GM12891 (cell line): Measurements from ENCODE around the gene TLR9.

Source experiments
- POLR2A ChIP-seq: IDR thresholded peaks from 2 replicates; pipeline ENCODE4 v1.6.1; 2011; ENCODE audit warnings: low read depth, low read length, control low read depth
- POLR2AphosphoS5 ChIP-seq: IDR thresholded peaks from 2 replicates; pipeline ENCODE4 v1.6.1; 2011; ENCODE audit warnings: low read depth, low read length, control low read depth
- POU2F2 ChIP-seq: IDR thresholded peaks from 2 replicates; pipeline ENCODE4 v1.6.1; 2011; ENCODE audit warnings: low read depth, mild to moderate bottlenecking, control low read depth, low read length, moderate library complexity
- SPI1 ChIP-seq: IDR thresholded peaks from 2 replicates; pipeline ENCODE4 v1.6.1; 2011; ENCODE audit warnings: low read depth, low read length, control low read depth
- TAF1 ChIP-seq: IDR thresholded peaks from 2 replicates; pipeline ENCODE4 v1.6.1; 2011; ENCODE audit warnings: low read depth, low read length, control low read depth

GRCh38 chr3:52270252-52270754 is 44.9 kb upstream of the TLR9 start:
- no peak for TF ChIP-seq POLR2A
- no peak for TF ChIP-seq TAF1
- TF ChIP-seq SPI1 = no peak
- TF ChIP-seq POLR2AphosphoS5 = no peak
- TF ChIP-seq POU2F2 = no peak
